Neural cell (in vitro differentiated cells): ENCODE measurements around the gene PELI2. TPM values are rescaled to one million over a fixed set of nuclear protein-coding genes. Genes with fewer than 3 reads are reported as not detected.
A peak's percentile ranks its signal among the peaks of the same experiment; 100 is the strongest.

Experiments
- H2AFZ ChIP-seq: fragments of 200-600, 300-800 bp; sonication (generic), shearing (Covaris generic); 2 replicates; pipeline ENCODE4 v1.6.0; 2014; ENCODE audit warnings: low read depth, mild to moderate bottlenecking, antibody characterized with exemption, low read length, moderate library complexity
- H3F3A ChIP-seq: fragments of 200-600 bp; shearing (Covaris generic); 2 replicates; pipeline ENCODE4 v1.6.1; 2016; ENCODE audit warnings: mild to moderate bottlenecking, moderate library complexity, mixed read lengths, antibody characterized with exemption, low read length; ENCODE audit not compliant: insufficient read depth, poor library complexity, severe bottlenecking
- H3K27ac ChIP-seq: fragments of 200-600, 300-800 bp; sonication (generic), shearing (Covaris generic); 2 replicates; pipeline ENCODE4 v1.5.1; 2014; ENCODE audit warnings: mild to moderate bottlenecking, low read length, moderate library complexity
- H3K27me3 ChIP-seq: fragments of 300-800, 200-600 bp; sonication (generic), shearing (Covaris generic); 2 replicates; pipeline ENCODE4 v1.6.0; 2014; ENCODE audit warnings: mild to moderate bottlenecking, low read depth, low read length, moderate library complexity; ENCODE audit not compliant: insufficient read depth
- H3K36me3 ChIP-seq: fragments of 300-800, 200-600 bp; sonication (generic), shearing (Covaris generic); 2 replicates; pipeline ENCODE4 v1.5.1; 2014; ENCODE audit warnings: mild to moderate bottlenecking, antibody characterized with exemption, low read length, moderate library complexity; ENCODE audit not compliant: insufficient read depth
- H3K4me2 ChIP-seq: fragments of 300-800, 200-600 bp; sonication (generic), shearing (Covaris generic); 2 replicates; pipeline ENCODE4 v1.6.0; 2014; ENCODE audit warnings: mild to moderate bottlenecking, low read length
- H3K4me3 ChIP-seq: fragments of 300-800, 200-600 bp; sonication (generic), shearing (Covaris generic); 2 replicates; pipeline ENCODE4 v1.5.1; 2014; ENCODE audit warnings: mild to moderate bottlenecking, low read length, moderate library complexity
- H3K79me2 ChIP-seq: fragments of 200-600 bp; shearing (Covaris generic); replicated peaks from 2 replicates; pipeline ENCODE4 v1.6.0; 2014; ENCODE audit warnings: mild to moderate bottlenecking, low read length, moderate library complexity; ENCODE audit not compliant: insufficient read depth
- H3K9ac ChIP-seq: fragments of 300-800, 200-600 bp; sonication (generic), shearing (Covaris generic); 2 replicates; pipeline ENCODE4 v1.6.1; 2016; ENCODE audit warnings: mild to moderate bottlenecking, low read length, mixed read lengths
- H3K9me2 ChIP-seq: fragments of 200-600 bp; shearing (Covaris generic); 2 replicates; pipeline ENCODE4 v1.6.1; 2016; ENCODE audit warnings: mild to moderate bottlenecking, low read length, mixed read lengths; ENCODE audit not compliant: insufficient read depth
- H3K9me3 ChIP-seq: fragments of 200-600, 300-800 bp; sonication (generic), shearing (Covaris generic); 2 replicates; pipeline ENCODE4 v1.6.1; 2016; ENCODE audit warnings: mild to moderate bottlenecking, mixed run types, low read length, moderate library complexity, mixed read lengths
- H4K20me1 ChIP-seq: fragments of 200-600 bp; shearing (Covaris generic); 2 replicates; pipeline ENCODE4 v1.6.1; 2016; ENCODE audit warnings: mild to moderate bottlenecking, mixed run types; ENCODE audit not compliant: insufficient read depth
- EP300 ChIP-seq: fragments of 450-650 bp; conservative IDR thresholded peaks from 2 replicates; pipeline ENCODE4 v1.6.1; 2014; ENCODE audit warnings: antibody characterized with exemption, mild to moderate bottlenecking, moderate library complexity; ENCODE audit not compliant: poor library complexity, severe bottlenecking
- EZH2 ChIP-seq: fragments of 200-600, 300-800 bp; shearing (Covaris generic), sonication (generic); IDR thresholded peaks from 2 replicates; pipeline ENCODE4 v1.6.1; 2014; ENCODE audit warnings: antibody characterized with exemption, low read length, borderline replicate concordance, mild to moderate bottlenecking; ENCODE audit not compliant: insufficient read depth, poor library complexity, severe bottlenecking
- MXI1 ChIP-seq: fragments of 450-650 bp; conservative IDR thresholded peaks from 2 replicates; pipeline ENCODE4 v1.6.1; 2014; ENCODE audit warnings: antibody characterized with exemption, mild to moderate bottlenecking; ENCODE audit not compliant: poor library complexity, severe bottlenecking
- POLR2AphosphoS5 ChIP-seq: IDR thresholded peaks from 2 replicates; pipeline ENCODE4 v1.6.1; 2012
- RAD21 ChIP-seq: fragments of 450-650 bp; conservative IDR thresholded peaks from 2 replicates; pipeline ENCODE4 v1.6.1; 2014; ENCODE audit warnings: antibody characterized with exemption, mild to moderate bottlenecking, moderate library complexity
- SMC3 ChIP-seq: fragments of 450-650 bp; conservative IDR thresholded peaks from 2 replicates; pipeline ENCODE4 v1.6.1; 2014; ENCODE audit warnings: antibody characterized with exemption, mild to moderate bottlenecking, moderate library complexity; ENCODE audit not compliant: poor library complexity
- TAF1 ChIP-seq: IDR thresholded peaks from 2 replicates; pipeline ENCODE4 v1.6.1; 2012; ENCODE audit warnings: low read depth
- polyA plus RNA-seq: library from polyadenylated mRNA; depleted of rRNA; stranded (reverse); fragments of >200 nt; gene quantifications from 2 replicates; pipeline ENCODE4 v1.2.3, GENCODE V29; 2014
- TF ChIP-seq, protein P1 (sequence below): IDR thresholded peaks from 2 replicates; pipeline ENCODE4 v1.6.1; 2012; ENCODE audit warnings: borderline replicate concordance
- TF ChIP-seq, protein P2 (sequence below): fragments of 450-650 bp; IDR thresholded peaks from 2 replicates; pipeline ENCODE4 v1.5.1; 2014; ENCODE audit warnings: antibody characterized with exemption, mild to moderate bottlenecking, moderate library complexity; ENCODE audit not compliant: poor library complexity, severe bottlenecking

PELI2 gene
- polyA plus RNA-seq, 1 donor from 2014 or later = 5.3 TPM

DNA sequence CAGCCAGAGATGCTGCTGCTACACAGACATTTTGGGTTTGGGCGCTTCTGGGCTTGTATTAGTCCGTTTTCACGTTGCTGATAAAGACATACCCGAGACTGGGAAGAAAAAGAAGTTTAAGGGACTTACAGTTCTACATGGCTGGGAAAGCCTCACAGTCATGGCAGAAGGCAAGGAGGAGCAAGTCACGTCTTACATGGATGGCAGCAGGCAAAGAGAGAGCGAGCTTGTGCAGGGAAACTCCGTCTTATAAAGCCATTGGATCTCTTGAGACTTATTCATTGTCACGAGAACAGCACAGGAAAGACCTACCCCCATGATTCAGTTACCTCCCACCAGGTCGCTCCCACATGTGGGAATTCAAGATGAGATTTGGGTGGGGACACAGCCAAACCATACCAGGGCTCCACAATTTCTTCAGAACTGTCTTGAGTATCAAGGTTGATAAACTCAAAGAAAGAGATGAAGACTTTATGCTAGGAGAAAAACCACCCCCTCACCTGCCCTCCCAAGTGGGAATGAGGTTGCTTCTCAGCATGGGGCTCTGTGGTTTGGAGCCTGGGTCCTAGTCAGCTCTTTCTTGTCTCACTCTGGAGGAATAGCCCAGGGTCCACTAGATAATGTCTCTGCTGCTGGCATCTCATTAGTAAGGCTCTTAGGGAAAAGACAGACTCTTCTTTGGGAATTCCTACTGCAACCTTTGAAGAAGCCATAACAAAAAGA is 200.3 kb downstream of the PELI2 start:
- Histone ChIP-seq H3K27me3 (no peaks in the 10 kb centered on the region), H3K9me2 (no peaks in the 10 kb centered on the region), H3F3A (no peaks in the 10 kb centered on the region), H4K20me1 (no peaks in the 10 kb centered on the region), H3K9ac (no peak overlapping the region), H3K4me2 (no peak overlapping the region), H3K36me3 (no peaks in the 10 kb centered on the region), H3K27ac (no peak overlapping the region), H3K4me3 (no peak overlapping the region), H3K9me3 (no peaks in the 10 kb centered on the region), H2AFZ (no peak overlapping the region), H3K79me2 (no peaks in the 10 kb centered on the region)
- TF ChIP-seq SMC3 (no peak), MXI1 (no peak), EZH2 (no peak), EP300 (no peak), POLR2AphosphoS5 (no peak), RAD21 (no peak), TAF1 (no peak)
- TF ChIP-seq, protein P1, sequence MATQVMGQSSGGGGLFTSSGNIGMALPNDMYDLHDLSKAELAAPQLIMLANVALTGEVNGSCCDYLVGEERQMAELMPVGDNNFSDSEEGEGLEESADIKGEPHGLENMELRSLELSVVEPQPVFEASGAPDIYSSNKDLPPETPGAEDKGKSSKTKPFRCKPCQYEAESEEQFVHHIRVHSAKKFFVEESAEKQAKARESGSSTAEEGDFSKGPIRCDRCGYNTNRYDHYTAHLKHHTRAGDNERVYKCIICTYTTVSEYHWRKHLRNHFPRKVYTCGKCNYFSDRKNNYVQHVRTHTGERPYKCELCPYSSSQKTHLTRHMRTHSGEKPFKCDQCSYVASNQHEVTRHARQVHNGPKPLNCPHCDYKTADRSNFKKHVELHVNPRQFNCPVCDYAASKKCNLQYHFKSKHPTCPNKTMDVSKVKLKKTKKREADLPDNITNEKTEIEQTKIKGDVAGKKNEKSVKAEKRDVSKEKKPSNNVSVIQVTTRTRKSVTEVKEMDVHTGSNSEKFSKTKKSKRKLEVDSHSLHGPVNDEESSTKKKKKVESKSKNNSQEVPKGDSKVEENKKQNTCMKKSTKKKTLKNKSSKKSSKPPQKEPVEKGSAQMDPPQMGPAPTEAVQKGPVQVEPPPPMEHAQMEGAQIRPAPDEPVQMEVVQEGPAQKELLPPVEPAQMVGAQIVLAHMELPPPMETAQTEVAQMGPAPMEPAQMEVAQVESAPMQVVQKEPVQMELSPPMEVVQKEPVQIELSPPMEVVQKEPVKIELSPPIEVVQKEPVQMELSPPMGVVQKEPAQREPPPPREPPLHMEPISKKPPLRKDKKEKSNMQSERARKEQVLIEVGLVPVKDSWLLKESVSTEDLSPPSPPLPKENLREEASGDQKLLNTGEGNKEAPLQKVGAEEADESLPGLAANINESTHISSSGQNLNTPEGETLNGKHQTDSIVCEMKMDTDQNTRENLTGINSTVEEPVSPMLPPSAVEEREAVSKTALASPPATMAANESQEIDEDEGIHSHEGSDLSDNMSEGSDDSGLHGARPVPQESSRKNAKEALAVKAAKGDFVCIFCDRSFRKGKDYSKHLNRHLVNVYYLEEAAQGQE = no peak
- TF ChIP-seq, protein P2, sequence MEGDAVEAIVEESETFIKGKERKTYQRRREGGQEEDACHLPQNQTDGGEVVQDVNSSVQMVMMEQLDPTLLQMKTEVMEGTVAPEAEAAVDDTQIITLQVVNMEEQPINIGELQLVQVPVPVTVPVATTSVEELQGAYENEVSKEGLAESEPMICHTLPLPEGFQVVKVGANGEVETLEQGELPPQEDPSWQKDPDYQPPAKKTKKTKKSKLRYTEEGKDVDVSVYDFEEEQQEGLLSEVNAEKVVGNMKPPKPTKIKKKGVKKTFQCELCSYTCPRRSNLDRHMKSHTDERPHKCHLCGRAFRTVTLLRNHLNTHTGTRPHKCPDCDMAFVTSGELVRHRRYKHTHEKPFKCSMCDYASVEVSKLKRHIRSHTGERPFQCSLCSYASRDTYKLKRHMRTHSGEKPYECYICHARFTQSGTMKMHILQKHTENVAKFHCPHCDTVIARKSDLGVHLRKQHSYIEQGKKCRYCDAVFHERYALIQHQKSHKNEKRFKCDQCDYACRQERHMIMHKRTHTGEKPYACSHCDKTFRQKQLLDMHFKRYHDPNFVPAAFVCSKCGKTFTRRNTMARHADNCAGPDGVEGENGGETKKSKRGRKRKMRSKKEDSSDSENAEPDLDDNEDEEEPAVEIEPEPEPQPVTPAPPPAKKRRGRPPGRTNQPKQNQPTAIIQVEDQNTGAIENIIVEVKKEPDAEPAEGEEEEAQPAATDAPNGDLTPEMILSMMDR = no peak

DNA sequence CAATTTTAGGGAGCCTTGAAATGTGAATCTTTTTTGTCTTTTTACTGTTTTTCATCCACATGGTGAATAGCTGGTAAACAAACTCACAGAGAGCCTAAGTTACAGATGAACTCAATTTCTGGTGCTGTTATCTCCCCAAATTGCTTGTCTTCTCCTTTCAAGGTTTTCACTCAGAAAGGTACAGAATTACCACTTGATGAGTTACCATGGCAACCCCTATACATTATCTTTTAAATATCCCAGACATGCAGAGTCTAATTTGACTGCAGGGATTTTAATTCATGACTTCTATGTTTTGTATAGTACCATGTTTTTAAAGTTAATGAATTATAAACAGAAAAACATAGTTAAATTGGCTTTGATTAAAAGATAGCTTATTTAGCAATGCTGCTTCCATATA is 203.7 kb downstream of the PELI2 start:
- peak overlapping the region; percentile 2 for H3K4me3 ChIP-seq
- no peaks in the 10 kb centered on the region for H3K9me3 ChIP-seq
- no peaks in the 10 kb centered on the region for H3K27me3 ChIP-seq
- H3K27ac ChIP-seq = no peak overlapping the region
- H3K4me2 ChIP-seq = peak overlapping the region; percentile 15
- no peak overlapping the region for H2AFZ ChIP-seq
- H4K20me1 ChIP-seq = no peaks in the 10 kb centered on the region
- H3K9ac ChIP-seq = no peak overlapping the region
- H3K9me2 ChIP-seq = no peaks in the 10 kb centered on the region
- H3F3A ChIP-seq = no peaks in the 10 kb centered on the region
- H3K36me3 ChIP-seq = no peaks in the 10 kb centered on the region
- no peak for TF ChIP-seq RAD21
- TF ChIP-seq, protein P1 = no peak
- no peak for TF ChIP-seq EP300
- TF ChIP-seq, protein P2 = no peak
- no peak for TF ChIP-seq TAF1
- TF ChIP-seq POLR2AphosphoS5 = no peak
- H3K79me2 ChIP-seq = no peaks in the 10 kb centered on the region
